MM.1S (cell line): Measurements from ENCODE around the gene PTCD2.

Experiments
- CTCF ChIP-seq: fragments of 300-600 bp; sonication (generic); IDR thresholded peaks from 2 replicates; pipeline ENCODE4 v1.5.1; 2016; ENCODE audit warnings: antibody characterized with exemption, low read length, mixed read lengths
- EZH2 ChIP-seq: fragments of 300-600 bp; sonication (generic); optimal IDR thresholded peaks from 2 replicates; pipeline ENCODE3; 2017; ENCODE audit warnings: low read depth, mild to moderate bottlenecking, antibody characterized with exemption, low read length, mixed read lengths
- EZH2phosphoT487 ChIP-seq: fragments of 300-600 bp; sonication (generic); IDR thresholded peaks from 2 replicates; pipeline ENCODE4 v1.6.1; 2018; ENCODE audit warnings: antibody characterized with exemption, low read length

- TF ChIP-seq CTCF (no peak), EZH2 (no peak), EZH2phosphoT487 (no peak)
Measured at GRCh38 chr5:72369301-72369700, 49.1 kb downstream of the PTCD2 start.
